Renal cortex interstitium (tissue), 15 donors: ENCODE data around the gene JPH2. TPM values are rescaled to one million over a fixed set of nuclear protein-coding genes. Genes with fewer than 3 reads are reported as not detected.
"Not testable (repeated sequence)": the region's sequence is repeated elsewhere in the genome, so short reads cannot be mapped to it uniquely, and the experiment has no call there.

Source experiments
- DNase-seq, 11 donors: peaks; one replicate each; pipeline ENCODE4 v3.0.0-alpha.2; 2013; ENCODE audit warnings: low read depth in 9 of 11, low spot score in 4 of 11; ENCODE audit errors: extremely low read depth in 1 of 11
- long read RNA-seq, 16 experiments: transcript quantifications; one replicate each; lab custom pipeline, GENCODE V29; 2026
- polyA plus RNA-seq, 3 donors: library from polyadenylated mRNA; unstranded; fragments of 120-200 nt; gene quantifications; one replicate each; pipeline ENCODE4 v1.2.1, GENCODE V29; 2013; ENCODE audit not compliant: insufficient read length in 3 of 3

JPH2 gene
- polyA plus RNA-seq: 1 to 10 TPM; 1.4 to 1.8 (median 1.7) TPM
- long read RNA-seq, donor 1: 0 reads
- long read RNA-seq, donor 2, full-length matches to known transcripts: 2 of 2 reads
- long read RNA-seq, donor 2, partial matches to known transcripts: 0 of 2 reads
- long read RNA-seq, donor 2, other reads (novel, unspliced or antisense): 0 of 2 reads
- long read RNA-seq, donor 3: 0 reads
- long read RNA-seq, donor 4: 0 reads
- long read RNA-seq, donor 5: 0 reads
- long read RNA-seq, donor 6: 0 reads
- long read RNA-seq, donor 7, partial matches to known transcripts: 0 of 1 reads
- long read RNA-seq, donor 7, other reads (novel, unspliced or antisense): 0 of 1 reads
- long read RNA-seq, donor 8, full-length matches to known transcripts: 1 of 1 reads
- long read RNA-seq, donor 8, partial matches to known transcripts: 0 of 1 reads
- long read RNA-seq, donor 8, other reads (novel, unspliced or antisense): 0 of 1 reads
- long read RNA-seq, donor 9: 0 reads
- long read RNA-seq, donor 10, full-length matches to known transcripts: 1 of 1 reads
- long read RNA-seq, donor 10, partial matches to known transcripts: 0 of 1 reads
- long read RNA-seq, donor 10, other reads (novel, unspliced or antisense): 0 of 1 reads
- long read RNA-seq, donor 11: 0 reads
- long read RNA-seq, donor 12: 0 reads
- long read RNA-seq, donor 13: 0 reads
- long read RNA-seq, donor 14, partial matches to known transcripts: 0 of 1 reads
- long read RNA-seq, donor 14, other reads (novel, unspliced or antisense): 0 of 1 reads
- long read RNA-seq, donor 15: 0 reads
- long read RNA-seq, donor 16, full-length matches to known transcripts: 1 of 1 reads
- long read RNA-seq, donor 16, partial matches to known transcripts: 0 of 1 reads
- long read RNA-seq, donor 16, other reads (novel, unspliced or antisense): 0 of 1 reads

DNA sequence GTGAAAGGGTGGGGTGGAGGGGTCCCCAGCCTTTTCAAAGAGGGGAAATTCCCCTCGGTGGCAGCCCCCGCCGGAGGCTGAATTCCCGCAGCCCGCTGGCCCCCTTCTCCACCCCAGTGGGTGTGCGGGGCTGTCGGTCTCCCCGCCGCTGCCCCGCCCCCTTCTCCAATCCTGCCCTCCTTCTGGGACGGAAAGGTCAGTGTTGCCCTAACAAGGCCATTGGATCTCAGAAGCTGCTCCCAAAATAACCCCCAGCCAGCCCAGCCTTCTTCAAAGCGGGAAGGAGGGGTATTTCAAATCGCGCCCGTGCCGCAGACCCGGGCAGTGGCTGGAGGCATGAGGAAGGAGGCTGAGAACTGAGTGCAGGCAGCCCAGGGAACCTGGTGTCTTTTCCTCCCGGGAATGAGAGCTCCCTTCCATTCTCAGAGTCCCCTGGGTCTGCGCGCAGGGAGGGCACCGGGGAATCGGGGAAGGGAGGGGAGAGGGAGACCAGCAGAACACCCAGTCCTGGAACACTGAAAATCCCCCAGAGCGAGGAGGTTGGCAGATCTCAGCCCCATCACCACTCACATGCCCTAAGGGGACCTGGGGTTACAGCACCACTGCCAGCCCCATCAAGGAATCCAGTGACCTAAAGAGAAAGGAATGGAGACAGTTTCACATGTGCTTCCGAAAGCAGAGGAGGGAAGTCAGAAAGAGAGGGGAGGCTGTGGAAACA lies at the start of gene JPH2:
JPH2 (minus strand) TSS at position 135 of the 718 bp plus-strand sequence. CDS start 483 bp downstream, outside the sequence.
- peak in 1 of 11 donors; percentile 16 for DNase-seq

DNA sequence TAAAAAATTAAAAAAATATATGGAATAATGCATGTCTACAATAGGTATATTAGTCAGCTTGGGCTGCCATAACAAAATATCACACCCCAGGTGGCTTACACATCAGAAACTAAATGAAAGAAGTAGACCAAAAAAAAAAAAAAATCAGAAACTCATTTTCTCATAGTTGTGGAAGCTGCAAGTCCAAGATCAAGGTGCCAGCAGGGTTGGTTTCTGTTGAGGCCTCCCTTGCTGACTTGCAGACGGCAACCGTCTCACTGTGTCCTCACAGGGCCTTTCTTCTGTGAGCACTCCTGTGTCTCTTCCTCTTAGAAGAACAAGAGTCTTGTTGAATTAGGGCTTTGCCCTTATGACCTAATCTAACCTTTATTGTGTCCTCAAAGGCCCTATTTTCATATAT lies 48.7 kb upstream of the JPH2 start:
- no peak for DNase-seq

DNA sequence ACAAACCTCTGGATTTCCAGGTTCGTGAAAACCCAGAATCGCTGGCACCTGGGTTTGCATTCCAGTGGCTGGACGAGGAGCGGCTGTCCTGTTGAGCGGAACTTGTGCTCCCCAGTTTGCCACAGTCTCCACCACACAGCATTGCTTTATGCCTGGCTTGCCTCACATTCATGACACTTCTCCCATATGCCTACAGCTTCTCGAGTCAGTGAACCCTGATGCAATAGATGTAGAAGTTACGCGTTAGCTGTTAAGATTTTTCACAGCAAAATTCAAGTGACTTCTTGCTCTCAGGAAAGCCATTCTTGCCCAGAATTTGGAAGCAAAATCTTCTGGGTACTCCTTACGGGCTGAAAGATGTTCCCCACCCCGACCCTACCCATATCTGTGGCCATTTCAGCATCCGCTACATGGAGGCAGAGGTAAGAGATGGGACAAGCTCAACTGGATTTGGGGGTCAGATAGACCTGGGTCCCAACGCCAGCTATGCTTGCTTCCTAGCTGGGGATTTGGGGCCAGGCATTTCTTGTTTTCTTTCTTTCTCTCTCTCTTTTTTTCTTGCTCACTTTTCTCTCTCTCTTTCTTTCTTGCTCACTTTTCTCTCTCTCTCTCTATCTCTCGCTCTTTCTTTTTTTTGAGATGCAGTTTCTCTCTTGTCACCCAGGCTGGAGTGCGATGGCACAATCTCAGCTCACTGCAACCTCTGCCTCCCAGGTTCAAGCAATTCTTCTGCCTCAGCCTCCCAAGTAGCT lies 47.8 kb upstream of the JPH2 start:
- DNase-seq: no peak

DNA sequence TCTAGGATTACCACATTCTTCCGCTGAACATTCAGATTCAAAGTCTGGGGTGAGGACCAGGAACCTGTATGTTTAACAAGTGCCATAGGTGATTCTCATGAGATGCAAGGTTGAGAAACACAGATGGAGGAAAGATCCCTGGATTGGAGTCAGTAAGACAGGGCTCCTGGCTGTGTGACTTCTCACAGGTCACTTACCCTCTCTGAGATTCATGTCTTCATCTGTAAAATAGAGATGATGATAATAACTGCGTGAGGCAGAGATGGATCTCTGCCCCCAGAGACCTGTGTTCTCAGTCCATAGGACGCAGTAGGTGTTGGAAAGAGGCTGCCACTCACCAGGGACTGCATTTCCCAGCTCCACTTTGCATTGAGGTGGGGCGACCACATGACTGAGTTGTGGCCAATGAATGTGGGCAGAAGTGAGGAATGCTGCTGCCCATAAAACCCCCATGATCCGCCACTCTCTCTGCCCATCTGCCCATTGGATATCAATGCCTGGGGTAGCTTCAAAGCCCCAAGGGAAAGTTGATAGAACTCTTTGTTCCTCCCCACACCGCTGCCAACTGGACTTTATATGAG lies 46.5 kb upstream of the JPH2 start:
- DNase-seq: no peak

DNA sequence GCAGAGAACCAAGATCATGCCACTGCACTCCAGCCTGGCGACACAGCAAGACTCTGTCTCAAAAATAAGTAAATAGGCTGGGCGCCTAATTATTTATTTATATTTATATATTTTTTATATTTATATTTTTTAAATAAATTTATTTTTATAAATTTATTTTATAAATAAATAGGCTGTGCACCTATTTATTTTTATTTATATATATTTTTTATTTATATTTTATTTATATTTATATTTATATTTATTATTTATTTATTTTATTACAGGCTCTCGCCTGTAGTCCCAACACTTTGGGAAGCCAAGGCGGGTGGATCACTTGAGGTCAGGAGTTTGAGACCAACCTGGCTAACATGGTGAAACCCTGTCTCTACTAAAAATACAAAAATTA lies 45.5 kb upstream of the JPH2 start:
- not testable (repeated sequence) for DNase-seq

DNA sequence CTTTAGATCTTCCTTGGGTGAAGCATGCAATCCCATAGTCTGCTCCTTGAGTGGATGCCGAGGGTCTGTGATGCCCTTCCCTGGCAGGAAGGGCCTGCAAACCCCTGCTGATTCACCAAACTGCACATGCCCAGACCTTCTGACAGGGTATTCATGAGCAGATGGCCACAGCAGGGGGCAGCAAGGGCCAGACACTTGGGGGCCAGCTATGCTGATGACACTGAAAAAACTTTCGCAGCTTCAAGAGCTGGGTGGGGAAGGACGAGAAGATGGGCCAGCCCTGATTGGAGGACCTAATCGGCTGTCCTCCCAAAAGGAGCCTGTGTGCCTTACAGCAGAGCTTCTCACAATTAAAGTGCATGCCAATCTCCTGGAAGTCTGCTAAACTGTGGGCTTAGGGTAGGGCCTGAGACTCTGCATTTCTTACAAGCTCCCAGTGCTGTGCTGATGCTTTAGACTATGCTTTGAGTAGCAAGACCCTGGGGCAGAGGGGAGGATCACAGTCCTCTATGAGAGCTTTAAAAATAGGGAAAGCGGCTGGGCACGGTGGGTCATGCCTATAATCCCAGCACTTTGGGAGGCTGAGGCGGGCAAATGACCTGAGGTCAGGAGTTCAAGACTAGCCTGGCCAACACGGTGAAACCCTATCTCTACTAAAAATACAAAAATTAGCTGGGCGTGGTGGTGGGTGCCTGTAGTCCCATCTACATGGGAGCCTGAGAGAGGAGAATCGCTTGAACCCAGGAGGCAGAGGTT lies 44.9 kb upstream of the JPH2 start:
- DNase-seq: no peak

DNA sequence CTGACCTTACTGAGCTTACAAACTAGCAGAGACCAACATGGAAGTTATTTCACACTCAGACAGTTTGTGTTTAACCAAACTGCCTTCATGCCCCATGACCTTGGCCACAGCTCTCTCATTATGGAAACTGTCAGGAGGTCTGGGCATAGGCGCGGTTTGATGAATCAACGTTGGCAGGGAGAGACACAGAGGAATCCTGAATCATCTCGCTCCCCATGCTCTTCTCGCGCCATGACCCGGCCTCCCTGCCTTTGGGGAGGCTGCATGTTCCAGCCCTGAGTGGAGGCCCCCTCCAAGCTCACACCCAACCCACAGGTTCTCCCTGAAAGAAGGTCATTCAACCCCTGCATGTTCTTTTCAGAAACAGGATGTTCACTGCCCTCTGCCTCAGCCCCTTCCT lies 44.2 kb upstream of the JPH2 start:
- DNase-seq: no peak

DNA sequence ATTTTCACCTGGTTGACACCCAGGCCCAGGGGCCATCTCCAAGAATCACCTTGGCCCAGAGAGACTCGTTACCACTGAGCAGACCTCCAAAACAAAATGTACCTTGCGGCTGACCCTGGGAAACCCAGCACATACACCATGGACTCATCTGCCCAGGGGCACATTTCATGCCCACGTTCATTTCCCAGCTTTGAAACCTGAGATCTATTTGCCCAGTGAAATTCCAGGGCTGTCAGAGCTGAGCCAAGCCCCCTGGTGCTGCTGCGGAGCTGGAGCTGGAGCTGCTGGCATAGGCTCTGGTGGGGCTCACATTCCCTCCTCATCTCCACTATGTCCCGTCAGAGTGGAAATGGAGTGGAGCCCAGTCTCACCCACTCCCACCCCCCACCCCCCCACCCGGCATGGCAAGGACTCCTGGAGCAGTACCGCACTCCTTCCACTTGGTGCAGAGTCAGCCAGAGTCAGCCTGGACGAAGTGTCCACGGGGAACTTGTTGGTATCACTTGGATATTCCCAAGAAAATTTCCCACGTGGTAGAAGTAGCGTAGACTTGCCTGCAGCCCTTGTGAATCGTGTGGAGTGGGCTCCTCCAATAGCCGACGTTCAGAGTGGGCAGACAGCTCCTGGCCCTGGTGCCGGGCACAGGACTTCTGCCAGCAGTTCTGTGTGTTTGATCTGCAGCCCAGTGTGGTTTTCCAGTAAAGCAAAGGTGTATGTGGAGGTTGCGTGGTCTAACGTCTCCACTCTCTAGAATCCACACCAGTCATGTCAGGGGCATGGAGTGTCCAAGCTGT lies 41.7 kb upstream of the JPH2 start:
- no peak for DNase-seq

DNA sequence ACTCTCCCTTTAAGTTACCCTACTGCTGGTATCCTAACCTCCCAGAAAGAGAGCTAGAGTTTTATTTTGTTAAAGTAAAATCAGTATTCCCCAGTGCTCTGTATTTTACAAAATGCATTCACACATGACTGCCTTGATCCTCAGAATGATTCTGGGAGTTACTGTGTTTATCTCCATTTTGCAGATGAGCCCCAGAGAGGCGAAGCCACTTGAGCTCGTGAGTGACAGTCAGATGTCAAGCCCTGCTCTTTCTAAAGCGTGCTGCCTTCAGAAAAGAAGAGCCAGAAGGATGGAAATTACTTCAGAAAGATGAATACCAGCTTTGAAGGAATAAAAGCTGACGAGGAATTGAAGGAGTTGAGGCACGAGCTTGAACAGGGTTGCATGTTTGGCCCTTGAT lies 37.6 kb upstream of the JPH2 start:
- no peak for DNase-seq

DNA sequence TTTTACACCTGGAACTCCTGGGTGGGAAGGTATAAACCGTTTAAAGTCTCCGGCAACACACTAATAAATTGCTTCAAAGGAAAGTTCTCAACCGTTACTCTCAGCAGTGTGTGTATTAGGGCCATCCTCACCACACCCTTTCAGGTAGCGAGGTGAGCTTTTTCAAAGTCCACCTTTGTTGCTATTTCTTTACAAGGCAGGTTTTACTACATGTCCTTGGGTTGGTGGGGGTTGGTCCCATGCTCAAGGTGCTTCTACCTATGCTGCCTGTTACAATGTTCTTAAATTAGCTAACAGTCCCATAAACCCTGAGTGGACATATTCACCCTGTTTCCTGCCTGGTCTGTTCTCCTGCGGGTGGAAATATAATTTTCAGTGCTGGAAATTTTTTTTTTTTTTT lies 36.7 kb upstream of the JPH2 start:
- no peak for DNase-seq

DNA sequence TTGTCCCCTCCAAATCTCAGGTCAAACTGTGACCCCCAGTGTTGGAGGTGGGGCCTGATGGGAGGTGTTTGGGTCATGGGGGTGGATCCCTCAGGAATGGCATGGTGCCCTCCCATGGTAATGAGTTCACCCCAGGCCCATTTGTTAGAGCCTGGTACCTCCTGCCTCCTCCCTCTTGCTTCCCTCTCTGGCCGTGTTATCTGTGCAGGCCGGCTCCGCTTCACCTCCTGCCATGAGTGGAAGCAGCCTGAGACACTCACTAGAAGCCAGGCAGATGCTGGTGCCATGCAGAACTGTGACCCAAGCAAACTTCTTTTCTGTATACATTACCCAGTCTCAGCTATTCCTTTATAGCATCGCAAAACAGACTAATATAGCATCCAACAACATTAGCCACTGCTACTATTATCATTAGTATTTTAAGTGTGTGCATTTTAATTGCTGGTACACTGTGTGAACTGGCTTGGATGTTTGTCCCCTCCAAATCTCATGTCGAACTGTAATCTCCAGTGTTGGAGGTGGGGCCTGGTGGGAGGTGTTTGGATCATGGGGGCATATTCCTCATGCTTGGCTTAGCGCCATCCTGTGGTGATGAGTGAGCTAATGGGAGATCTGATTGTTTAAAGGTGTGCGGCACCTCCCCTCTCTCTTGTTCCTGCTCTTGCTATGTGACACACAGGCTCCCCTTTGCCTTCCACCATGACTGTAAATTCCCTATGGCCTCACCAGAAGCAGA lies 35.8 kb upstream of the JPH2 start:
- DNase-seq: no peak

GRCh38 chr20:44222027-44222426 lies 35.0 kb upstream of the JPH2 start:
- DNase-seq: no peak

DNA sequence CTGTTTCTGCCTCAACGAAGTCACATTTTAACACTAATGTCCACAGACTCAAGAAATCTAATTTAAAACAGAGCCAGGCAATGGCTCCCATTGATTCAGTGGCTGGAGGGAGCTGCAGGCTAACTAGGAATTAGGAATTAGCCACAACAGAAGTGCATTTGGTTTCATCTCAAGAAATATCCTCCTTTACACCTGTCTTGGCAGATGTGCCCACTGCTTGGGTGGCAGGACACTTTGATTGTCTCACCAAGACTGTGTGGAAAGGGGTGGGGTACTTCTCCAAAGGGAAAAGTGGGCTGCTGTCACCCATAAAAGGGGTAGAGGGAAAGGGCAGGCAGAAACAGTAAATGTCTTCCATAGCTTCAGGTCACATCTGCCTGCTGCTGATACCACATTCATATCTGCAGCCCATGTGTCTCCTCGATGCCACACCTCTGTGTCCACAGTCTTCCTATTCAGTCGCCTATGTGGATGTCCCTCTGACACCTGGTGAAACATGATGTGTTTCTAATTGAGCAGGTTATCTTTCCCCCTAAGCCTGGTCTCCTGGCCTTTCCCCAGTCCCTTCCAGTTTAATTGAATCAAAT lies 34.5 kb upstream of the JPH2 start:
- DNase-seq: no peak

DNA sequence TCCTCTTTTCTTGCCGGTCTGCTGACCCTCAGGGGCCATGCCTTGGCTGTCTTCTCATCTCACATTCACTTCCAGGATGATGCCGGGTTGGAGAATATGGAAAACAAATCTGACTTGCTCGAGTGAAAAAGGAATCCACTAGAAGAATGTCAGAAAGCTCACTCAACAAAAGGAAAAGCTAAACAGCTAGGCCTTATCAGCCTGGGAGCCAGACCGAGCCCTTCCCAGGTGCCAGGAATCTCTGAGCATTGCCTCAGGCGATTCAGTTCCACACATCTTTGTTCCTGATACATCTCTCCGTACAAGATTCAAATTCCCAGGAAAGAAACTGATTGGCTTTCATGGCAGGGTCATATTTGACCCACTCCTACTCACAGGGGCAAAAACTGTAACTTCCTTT lies 32.8 kb upstream of the JPH2 start:
- DNase-seq: no peak

DNA sequence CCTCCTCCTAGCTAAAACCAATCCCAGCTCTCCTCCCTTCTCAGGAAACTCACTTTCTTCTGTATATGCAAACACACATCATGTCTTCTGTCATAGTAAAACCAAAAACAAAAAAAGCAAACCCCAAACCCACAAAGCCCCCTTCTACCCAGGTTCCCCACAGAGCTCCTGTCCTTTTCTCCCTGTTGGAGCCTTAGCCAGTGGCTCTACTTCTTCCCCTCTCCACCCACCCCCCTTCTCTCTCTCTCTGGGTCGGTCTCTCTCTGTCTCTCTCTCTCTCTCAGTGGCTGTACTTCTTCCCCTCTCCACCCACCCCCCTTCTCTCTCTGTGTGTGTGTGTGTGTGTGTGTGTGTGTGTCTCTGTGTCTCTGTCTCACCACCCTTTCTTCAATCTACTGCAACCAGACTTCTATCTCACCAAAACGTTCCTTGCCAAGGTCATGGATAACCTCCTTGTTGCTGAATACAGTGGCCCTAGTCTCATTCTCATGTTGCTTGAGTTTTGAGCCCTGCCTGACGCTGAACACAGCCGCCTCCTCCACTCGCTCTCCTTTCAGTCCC lies 32.3 kb upstream of the JPH2 start:
- DNase-seq: no peak

DNA sequence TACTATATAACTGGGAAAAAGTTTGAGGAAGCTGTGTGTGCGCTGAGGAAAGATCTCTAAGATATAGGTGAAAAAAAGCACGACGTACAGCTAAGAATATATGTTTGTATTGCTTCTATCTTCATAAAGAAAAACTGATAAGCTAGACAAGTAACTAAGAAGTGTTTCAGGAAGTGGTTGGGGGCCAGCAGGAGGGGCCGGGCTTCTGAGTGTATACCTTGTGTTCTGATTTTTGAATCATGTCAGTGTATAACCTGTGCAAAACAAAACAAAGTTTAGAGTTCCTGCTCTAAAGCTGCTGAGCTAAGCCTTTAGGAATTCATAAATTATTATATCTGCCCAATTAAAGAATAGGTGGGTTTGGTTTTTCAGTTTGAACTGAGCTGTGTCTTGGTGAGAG lies 31.5 kb upstream of the JPH2 start:
- DNase-seq: no peak
